ENCODE data around the gene CYFIP2.
"Not testable (repeated sequence)": the region's sequence is repeated elsewhere in the genome, so short reads cannot be mapped to it uniquely, and the experiment has no call there.

CYFIP2 gene

DNA sequence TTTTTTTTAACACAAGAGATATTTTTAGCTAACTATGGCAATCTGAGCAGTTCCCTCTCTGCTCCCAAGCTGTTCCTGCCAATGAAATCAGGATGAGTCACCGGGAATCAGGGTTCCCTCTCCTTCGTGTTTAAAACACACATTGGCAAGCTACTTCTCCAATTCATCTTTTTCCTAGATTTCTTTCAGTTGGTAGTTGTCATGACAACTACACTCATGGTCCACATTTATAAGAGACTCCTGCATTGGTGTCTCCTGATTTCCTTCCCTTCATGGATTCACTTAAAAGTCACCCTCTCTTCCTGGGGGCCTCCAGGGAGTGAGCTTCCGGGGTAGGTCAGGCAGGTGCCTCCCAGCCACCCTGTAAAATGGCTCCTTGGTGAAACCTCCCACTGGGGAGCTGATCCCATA, 121.8 kb downstream of the CYFIP2 start:
- no peak for ATAC-seq

DNA sequence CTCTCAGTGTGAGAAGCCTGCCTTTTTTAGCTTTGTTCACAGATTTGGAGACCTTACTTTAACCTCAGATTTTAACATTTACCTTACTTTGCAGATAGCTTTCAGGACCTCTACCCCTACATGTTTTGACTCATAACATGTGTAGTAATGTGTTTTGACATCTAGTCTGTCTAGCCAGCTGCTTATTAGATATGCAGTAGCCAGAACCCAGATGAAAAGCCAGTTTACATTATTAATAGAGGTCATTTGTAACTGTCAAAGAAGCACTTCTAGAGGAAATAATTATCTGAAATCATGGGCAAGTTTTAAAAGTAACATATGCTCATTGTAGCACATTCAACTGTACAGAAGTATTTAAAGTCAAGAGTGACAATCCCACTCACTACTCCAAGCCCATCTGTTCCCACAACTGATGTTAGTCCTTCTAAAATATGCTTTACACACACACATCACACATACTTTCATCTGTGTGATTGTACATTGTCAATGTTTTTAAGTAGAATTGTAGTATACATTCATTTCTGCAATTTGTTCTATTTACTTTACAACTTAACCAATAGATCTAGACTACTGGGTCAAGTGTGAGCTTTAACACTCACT, 122.3 kb downstream of the CYFIP2 start:
- peaks cover 34% of the 10 kb centered on the region for H3K4me1 Mint-ChIP-seq
- no peak for DNase-seq
- H3K27me3 Mint-ChIP-seq = no peaks in the 10 kb centered on the region
- peak overlapping the region; percentile 66 for H3K27ac Mint-ChIP-seq
- ATAC-seq = no peak
- peaks cover 73% of the 10 kb centered on the region for H3K36me3 Mint-ChIP-seq (ENCODE audit: low read depth)
- no peak overlapping the region for H3K4me3 Mint-ChIP-seq
- no peaks in the 10 kb centered on the region for H3K9me3 Mint-ChIP-seq

More for the DNA sequence above, 121.8 kb downstream of the CYFIP2 start:
- Mint-ChIP-seq H3K27me3 (no peaks in the 10 kb centered on the region), H3K4me3 (no peak overlapping the region), H3K9me3 (no peaks in the 10 kb centered on the region), H3K4me1 (peaks cover 34% of the 10 kb centered on the region), H3K36me3 (ENCODE audit: low read depth) (peaks cover 68% of the 10 kb centered on the region), H3K27ac (peak overlapping the region; percentile 50)
- no peak for DNase-seq

DNA sequence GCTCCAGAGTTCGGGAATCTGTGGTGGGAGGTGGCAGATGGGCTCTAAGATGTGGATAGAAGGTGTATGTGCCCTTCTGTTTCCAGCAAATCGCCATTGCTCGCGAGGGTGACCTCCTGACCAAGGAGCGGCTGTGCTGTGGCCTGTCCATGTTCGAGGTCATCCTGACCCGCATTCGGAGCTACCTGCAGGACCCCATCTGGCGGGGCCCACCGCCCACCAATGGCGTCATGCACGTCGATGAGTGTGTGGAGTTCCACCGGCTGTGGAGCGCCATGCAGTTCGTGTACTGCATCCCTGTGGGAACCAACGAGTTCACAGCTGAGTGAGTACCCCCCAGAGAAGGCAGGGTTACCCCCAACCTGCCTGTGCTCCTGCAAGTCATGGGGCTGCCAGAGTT, 123.2 kb downstream of the CYFIP2 start:
- Mint-ChIP-seq H3K27me3 (no peaks in the 10 kb centered on the region), H3K4me3 (no peak overlapping the region), H3K27ac (no peak overlapping the region), H3K4me1 (peaks cover 30% of the 10 kb centered on the region), H3K9me3 (no peaks in the 10 kb centered on the region), H3K36me3 (ENCODE audit: low read depth) (peaks cover 73% of the 10 kb centered on the region)
- ATAC-seq (no peak), DNase-seq (no peak)

DNA sequence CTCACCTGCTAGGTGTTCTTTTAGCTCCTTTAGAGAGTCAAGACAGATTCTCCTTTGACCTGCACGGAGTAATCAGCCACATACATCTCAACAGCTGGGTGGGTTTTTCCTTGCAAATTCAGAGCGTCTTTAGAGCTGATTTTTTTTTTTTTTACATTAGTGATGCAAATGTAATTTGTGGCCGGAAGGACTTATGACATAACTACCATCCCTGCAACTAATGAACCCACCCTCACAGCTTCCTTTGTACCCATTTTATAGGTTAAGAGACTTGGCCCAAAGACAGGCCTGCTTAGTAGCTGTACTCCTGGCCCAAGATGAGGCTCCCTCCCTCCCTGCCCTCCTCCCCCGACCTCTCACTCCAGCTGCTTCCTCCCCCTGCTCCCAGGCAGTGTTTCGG, 124.2 kb downstream of the CYFIP2 start:
- Mint-ChIP-seq H3K4me3 (no peak overlapping the region), H3K9me3 (no peaks in the 10 kb centered on the region), H3K27me3 (no peaks in the 10 kb centered on the region), H3K4me1 (peaks cover 27% of the 10 kb centered on the region), H3K27ac (peak overlapping the region; percentile 95), H3K36me3 (ENCODE audit: low read depth) (peaks cover 72% of the 10 kb centered on the region)
- DNase-seq = no peak
- peak; percentile 6 for ATAC-seq

DNA sequence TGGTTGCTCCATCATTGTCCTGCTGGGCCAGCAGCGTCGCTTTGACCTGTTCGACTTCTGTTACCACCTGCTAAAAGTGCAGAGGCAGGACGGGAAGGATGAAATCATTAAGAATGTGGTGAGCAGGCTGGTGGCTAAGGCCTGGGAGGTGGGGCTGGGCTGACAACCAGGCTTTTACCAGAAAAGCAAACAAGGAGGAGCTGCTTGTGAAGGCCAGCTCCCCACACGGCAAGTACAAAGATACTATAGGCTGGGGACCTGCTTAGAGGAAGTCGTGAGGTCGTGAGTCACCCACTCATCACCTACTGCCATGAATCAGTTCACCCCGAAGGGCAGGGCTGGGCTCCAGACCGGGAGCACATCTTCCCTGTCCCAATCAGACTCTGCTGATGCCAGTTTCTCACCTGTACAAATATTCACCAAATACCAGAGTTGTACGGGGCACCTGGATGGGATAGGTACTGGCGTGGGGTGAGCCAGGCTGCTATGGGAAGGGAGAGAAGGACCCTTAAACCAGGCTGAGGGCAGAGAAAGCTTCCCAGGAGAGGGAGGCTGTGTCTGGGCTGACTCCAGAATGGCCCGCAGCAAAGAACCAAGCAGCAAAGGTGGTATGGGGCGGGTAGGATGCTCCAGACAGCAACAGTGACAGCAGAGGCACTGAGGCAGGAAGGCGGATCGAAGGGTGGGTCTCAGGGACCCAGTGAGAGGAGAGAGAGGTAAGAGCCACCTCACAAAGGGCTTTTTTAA, 124.8 kb downstream of the CYFIP2 start:
- ATAC-seq (peak; percentile 99), DNase-seq (peak; percentile 68)
- H3K4me1 Mint-ChIP-seq = peaks cover 27% of the 10 kb centered on the region
- peak overlapping the region; percentile 95 for H3K27ac Mint-ChIP-seq
- no peaks in the 10 kb centered on the region for H3K9me3 Mint-ChIP-seq
- H3K4me3 Mint-ChIP-seq = no peak overlapping the region
- peaks cover 67% of the 10 kb centered on the region for H3K36me3 Mint-ChIP-seq (ENCODE audit: low read depth)
- no peaks in the 10 kb centered on the region for H3K27me3 Mint-ChIP-seq

DNA sequence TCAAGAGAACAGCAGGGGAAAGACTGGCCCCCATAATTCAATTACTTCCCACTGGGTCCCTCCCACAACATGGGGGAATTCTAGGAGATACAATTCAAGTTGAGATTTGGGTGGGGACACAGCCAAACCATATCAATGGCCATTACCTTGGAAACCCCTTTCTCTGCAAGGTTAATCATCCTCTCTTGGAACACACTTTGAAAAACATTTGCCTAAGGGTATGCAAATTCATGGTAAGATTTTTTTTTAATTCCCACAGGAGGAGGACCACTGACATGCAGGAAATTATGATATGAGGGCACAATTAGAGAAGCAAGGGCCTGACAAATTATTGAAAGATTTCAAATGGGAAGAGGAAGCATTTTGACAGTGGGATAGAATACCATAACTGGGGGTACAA, 132.4 kb downstream of the CYFIP2 start:
- H3K4me3 Mint-ChIP-seq = no peak overlapping the region
- no peak overlapping the region for H3K27ac Mint-ChIP-seq
- DNase-seq = no peak
- ATAC-seq = no peak
- H3K4me1 Mint-ChIP-seq = peaks cover 11% of the 10 kb centered on the region
- H3K27me3 Mint-ChIP-seq = peaks cover under 1% of the 10 kb centered on the region
- peaks cover 12% of the 10 kb centered on the region for H3K36me3 Mint-ChIP-seq (ENCODE audit: low read depth)
- peaks cover 2% of the 10 kb centered on the region for H3K9me3 Mint-ChIP-seq

DNA sequence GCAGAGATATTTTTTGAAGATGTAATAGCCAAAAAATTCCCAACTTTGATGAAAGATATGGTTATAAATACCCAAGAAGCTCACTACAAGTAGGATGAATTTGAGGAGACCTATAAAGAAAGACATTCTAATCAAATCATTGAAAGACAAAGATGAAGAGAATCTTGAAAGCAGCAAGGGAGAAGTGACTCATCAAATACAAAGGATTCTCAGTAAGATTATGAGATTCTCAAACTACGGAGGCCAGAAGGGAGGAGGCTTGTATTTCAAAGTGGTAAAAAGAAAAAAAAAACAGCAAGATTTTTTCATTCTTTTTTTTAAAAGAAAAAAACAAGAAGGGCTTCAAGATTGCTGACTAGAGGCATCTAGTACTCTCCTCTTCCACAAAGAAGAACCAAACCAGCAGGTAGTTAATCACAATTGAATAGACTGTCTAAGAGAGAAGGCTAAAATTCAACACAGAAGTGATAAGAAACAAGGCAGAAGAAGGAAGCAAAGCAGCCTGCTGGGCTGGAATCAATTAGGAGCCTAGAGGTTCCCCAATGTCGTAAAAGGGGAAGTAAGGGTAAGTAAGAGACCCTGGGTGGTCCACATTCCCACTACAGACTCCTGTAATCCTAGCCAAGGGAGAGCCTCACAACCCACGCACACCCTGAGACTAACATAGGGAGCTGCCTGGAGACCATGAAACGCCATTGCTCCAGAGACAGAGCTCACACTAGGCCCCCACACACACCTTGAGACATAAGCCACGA, 135.0 kb downstream of the CYFIP2 start:
- peaks cover 6% of the 10 kb centered on the region for H3K27me3 Mint-ChIP-seq
- H3K27ac Mint-ChIP-seq = no peak overlapping the region
- peaks cover 12% of the 10 kb centered on the region for H3K9me3 Mint-ChIP-seq
- DNase-seq (no peak), ATAC-seq (no peak)
- peaks cover 2% of the 10 kb centered on the region for H3K36me3 Mint-ChIP-seq (ENCODE audit: low read depth)
- peaks cover 11% of the 10 kb centered on the region for H3K4me1 Mint-ChIP-seq
- no peak overlapping the region for H3K4me3 Mint-ChIP-seq

DNA sequence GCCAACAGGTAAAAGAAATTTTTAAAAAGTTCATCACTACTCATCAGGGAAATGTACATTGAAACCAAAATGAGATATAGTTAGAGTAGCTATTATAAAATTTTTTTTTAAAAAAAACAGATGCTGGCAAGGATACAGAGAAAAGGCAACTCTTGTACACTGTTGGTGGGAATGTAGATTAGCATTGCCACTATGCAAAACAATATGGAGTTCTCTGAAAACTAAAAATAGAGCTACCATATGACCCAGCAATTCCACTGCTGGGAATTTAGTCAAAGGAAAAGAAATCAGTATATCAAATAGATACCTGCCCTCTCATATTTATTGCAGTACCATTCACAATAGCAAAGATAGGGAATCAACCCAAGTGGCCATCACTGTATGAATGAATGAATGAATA, 149.9 kb downstream of the CYFIP2 start:
- peaks cover 14% of the 10 kb centered on the region for H3K9me3 Mint-ChIP-seq
- ATAC-seq (no peak), DNase-seq (no peak)
- H3K27me3 Mint-ChIP-seq = peaks cover 9% of the 10 kb centered on the region
- H3K36me3 Mint-ChIP-seq (ENCODE audit: low read depth) = peaks cover 6% of the 10 kb centered on the region
- no peak overlapping the region for H3K4me3 Mint-ChIP-seq
- no peaks in the 10 kb centered on the region for H3K4me1 Mint-ChIP-seq
- no peak overlapping the region for H3K27ac Mint-ChIP-seq

DNA sequence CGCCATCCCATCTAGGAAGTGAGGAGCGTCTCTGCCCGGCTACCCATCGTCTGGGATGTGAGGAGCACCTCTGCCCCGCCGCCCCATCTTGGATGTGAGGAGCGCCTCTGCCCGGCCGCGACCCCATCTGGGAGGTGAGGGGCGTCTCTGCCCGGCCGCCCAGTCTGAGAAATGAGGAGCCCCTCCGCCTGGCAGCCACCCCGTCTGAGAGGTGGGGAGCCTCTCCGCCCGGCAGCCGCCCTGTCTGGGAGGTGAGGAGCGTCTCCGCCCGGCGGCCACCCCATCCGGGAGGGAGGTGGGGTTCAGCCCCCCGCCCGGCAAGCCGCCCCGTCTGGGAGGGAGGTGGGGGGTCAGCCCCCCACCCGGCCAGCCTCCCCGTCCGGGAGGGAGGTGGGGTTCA, 153.6 kb downstream of the CYFIP2 start:
- H3K27me3 Mint-ChIP-seq, ATAC-seq, H3K4me1 Mint-ChIP-seq: not testable (repeated sequence)

DNA sequence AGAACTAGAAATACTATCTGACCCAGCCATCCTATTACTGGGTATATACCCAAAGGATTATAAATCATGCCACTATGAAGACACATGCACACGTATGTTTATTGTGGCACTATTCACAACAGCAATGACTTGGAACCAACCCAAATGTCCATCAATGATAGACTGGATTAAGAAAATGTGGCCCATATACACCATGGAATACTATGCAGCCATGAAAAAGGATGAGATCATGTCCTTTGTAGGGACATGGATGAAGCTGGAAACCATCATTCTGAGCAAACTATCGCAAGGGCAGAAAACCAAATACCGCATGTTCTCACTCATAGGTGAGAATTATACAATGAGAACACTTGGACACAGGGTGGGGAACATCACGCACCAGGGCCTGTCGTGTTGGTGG, 164.0 kb downstream of the CYFIP2 start:
- not testable (repeated sequence) for H3K36me3 Mint-ChIP-seq (ENCODE audit: low read depth); H3K27ac Mint-ChIP-seq; H3K9me3 Mint-ChIP-seq; H3K4me1 Mint-ChIP-seq; H3K4me3 Mint-ChIP-seq; ATAC-seq; DNase-seq; H3K27me3 Mint-ChIP-seq

More for the DNA sequence above, 153.6 kb downstream of the CYFIP2 start:
- H3K9me3 Mint-ChIP-seq; H3K36me3 Mint-ChIP-seq (ENCODE audit: low read depth); H3K27ac Mint-ChIP-seq; H3K4me3 Mint-ChIP-seq; DNase-seq: not testable (repeated sequence)

DNA sequence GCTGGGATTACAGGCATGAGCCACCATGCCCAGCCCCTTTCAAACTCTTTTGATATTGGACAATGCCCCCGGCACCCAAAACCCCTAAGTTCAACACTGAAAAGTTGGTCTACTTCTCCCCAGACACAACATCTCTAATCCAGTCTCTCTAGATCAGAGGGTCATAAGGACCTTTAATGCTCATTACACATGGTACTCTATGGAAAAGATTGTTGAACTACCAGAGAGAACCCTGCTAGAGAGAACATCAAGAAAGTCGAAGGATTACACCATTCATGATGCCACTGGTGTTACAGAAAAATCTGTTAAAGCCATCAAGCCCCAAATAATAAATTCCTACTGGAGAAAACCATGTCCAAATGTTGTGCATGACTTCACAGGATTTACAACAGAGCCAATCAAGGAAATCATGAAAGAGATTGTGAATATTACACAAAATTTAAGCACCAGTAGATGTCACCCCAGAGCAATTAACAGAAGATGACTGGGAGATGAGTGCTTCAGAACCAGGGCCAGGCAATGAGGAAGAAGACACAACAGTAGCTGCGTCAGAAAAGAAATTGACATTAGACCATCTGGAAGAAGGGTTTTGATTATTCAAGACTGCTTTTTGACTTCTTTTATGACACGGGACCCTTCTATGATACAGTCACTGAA, 165.7 kb downstream of the CYFIP2 start:
- no peaks in the 10 kb centered on the region for H3K36me3 Mint-ChIP-seq (ENCODE audit: low read depth)
- ATAC-seq = peak; percentile 71
- H3K4me3 Mint-ChIP-seq = no peak overlapping the region
- H3K27ac Mint-ChIP-seq = no peak overlapping the region
- peaks cover 12% of the 10 kb centered on the region for H3K27me3 Mint-ChIP-seq
- no peaks in the 10 kb centered on the region for H3K9me3 Mint-ChIP-seq
- peaks cover 2% of the 10 kb centered on the region for H3K4me1 Mint-ChIP-seq
- peak; percentile 14 for DNase-seq

DNA sequence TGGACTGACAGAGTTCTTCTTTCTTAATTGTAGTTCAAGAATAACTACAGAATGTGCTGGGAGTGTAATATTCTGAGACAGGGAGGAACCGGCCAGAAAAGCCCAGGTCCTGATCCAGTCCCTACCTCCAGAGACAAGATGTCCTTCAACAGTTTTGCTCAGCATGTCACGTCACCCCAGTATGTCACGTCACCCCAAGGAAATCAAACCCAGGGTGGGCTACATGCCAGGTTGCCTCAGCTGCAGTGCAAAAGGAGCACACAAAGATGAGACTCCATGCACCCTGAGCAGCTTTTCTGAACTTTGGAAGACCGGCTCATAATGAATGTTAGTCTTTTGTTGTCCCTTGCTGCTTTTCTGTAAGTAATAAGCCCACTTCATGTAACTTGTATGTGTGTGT, 168.2 kb downstream of the CYFIP2 start:
- H3K36me3 Mint-ChIP-seq (ENCODE audit: low read depth) = no peaks in the 10 kb centered on the region
- no peak overlapping the region for H3K4me3 Mint-ChIP-seq
- no peak for DNase-seq
- no peak overlapping the region for H3K27ac Mint-ChIP-seq
- H3K9me3 Mint-ChIP-seq = no peaks in the 10 kb centered on the region
- peaks cover 10% of the 10 kb centered on the region for H3K27me3 Mint-ChIP-seq
- no peak for ATAC-seq
- H3K4me1 Mint-ChIP-seq = peaks cover 2% of the 10 kb centered on the region

DNA sequence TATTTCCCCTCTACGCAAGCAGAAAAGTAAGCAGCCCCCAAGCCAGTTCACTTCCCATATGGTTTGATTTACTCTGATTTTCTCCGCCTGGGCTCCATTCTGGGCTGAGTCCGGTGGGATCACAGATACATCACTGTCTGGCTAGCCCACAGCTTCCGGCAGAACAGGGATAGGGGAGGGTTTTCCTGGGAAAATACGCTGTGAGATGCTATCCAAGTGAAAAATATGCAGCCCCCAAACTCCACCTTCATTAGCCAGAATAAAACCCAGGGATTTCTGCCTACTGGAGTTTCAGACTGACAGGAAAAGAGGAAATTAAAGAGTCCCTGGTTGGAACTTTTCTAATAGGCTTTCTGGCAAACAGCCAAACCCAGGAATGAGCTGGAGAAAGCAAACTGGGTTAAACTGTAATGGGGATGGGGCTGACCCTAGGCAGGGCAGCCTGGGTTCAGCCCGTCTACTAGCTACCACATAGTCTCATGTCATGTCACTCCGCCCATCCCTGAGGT, 177.2 kb downstream of the CYFIP2 start:
- Mint-ChIP-seq H3K9me3 (no peaks in the 10 kb centered on the region), H3K4me1 (no peaks in the 10 kb centered on the region), H3K27me3 (peaks cover 5% of the 10 kb centered on the region), H3K4me3 (no peak overlapping the region), H3K27ac (no peak overlapping the region), H3K36me3 (ENCODE audit: low read depth) (no peaks in the 10 kb centered on the region)
- no peak for ATAC-seq
- DNase-seq = no peak

DNA sequence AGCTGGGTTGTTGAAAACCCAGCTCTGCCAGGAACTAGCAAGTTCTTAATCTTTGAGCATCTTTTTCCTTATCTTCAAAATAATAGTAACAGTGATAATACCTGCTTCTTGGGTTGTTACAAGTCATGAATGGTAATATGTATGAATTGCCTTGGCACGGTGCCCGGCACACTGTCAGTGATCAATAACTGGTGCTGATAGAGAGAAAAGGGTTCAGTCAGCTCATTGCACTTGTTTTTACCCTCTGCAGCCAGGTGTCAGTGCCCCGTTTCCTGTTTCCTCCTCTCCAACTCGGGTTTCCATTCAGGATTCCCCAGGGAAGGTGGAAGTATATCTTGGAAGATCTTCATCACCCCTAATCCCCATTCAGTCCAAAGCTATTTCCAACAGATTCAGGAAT, 178.3 kb downstream of the CYFIP2 start:
- no peaks in the 10 kb centered on the region for H3K36me3 Mint-ChIP-seq (ENCODE audit: low read depth)
- no peaks in the 10 kb centered on the region for H3K4me1 Mint-ChIP-seq
- H3K27me3 Mint-ChIP-seq = peaks cover 5% of the 10 kb centered on the region
- DNase-seq (no peak), ATAC-seq (no peak)
- no peak overlapping the region for H3K4me3 Mint-ChIP-seq
- H3K27ac Mint-ChIP-seq = no peak overlapping the region
- H3K9me3 Mint-ChIP-seq = no peaks in the 10 kb centered on the region
